Heart left ventricle (tissue), 13 donors: ENCODE results near the gene TMEM203.

Source experiments
- POLR2A ChIP-seq, 2 donors: fragments of 450-650 bp; IDR thresholded peaks; one replicate each; pipeline ENCODE4 v1.6.1; 2017; ENCODE audit warnings: antibody characterized with exemption in 2 of 2, mild to moderate bottlenecking in 2 of 2, moderate library complexity in 2 of 2
- TF ChIP-seq, protein P1 (sequence below), 12 donors: fragments of 200-600 bp; sonication (generic) in 4 of 12; IDR thresholded peaks; one replicate each; pipeline versions ENCODE4 v1.5.0 to v1.8.0; 2018 to 2022; ENCODE audit warnings: antibody characterized with exemption in 12 of 12, mild to moderate bottlenecking in 5 of 12
- donor health status: ischemic (EF 13 %, LVEDD 7.1; RV severe dilation, severe dysfunction).
- donor health status: DM: no; HTN: yes; CAD: no.
- donor health status: DM: no; HTN: no; CAD: no.
- donor health status: ischemic (EF 25% LVEDD 6.9; RV normal size, moderate dysfunction).
- donor health status: ischemic (EF 25% LVEDD 5.7; RV mildly dilated, moderate dysfunction).
- donor health status: ischemic (EF 35%, LVEDD 5.7; RV mildly dilated, moderate dysfunction).
- donor health status: nonischemic (EF 11% LVEDD 7.7; RV severe dilation, severe dysfunction).
- donor health status: DM: yes; HTN: yes; CAD: no.
- donor health status: PGD.
- donor health status: ischemic (EF 29% LVEDD 5.4; RV normal size, mild dysfunction).
- donor health status: nonischemic (EF 23%, LVEDD 6.1; RV moderate dilation, normal function).

DNA sequence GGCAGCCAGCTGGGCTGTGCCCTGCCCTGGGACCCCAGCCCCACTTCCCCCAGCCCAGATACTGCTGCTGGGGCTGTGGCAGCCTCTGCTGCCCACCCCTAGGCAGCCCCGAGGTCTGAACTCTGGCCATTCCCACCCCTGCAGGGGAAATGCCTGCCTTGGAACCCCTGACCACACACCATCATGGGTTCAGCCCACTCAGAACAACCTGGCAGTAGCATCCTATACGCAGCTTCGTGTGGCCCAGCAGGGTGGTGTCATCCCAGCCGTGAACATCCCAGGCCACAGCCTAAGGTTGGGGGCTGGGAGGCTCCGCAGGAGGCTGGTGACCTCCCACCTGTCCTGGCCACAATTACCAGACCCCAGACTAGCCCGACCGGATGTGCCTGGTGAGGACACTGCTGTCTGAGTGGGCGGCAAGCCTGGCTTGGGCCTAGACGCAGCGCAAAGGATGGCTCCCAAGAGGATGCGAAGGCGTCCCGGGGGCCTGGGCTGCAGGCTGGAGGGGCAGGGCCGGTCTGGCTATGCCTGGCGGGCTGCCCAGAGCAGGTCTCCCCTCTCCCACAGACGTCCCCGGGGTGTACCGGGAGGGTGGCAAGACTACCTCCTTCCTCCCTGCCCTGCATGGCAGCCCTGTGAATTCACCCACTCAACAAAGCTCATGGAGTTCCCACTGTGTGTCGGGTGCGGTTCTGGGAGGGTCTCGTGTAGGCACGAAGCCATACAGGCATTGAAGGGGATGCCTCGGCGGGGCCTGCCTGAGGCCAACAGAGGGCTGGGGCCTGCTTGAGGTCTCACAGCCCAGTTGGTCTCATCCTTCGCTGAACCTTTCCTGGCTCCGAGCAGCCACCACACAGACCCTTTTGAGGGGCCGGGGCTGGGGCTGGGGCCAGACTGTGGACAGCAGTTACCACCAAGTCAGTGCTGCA, 23.8 kb upstream of the TMEM203 start:
- TF ChIP-seq, protein P1, sequence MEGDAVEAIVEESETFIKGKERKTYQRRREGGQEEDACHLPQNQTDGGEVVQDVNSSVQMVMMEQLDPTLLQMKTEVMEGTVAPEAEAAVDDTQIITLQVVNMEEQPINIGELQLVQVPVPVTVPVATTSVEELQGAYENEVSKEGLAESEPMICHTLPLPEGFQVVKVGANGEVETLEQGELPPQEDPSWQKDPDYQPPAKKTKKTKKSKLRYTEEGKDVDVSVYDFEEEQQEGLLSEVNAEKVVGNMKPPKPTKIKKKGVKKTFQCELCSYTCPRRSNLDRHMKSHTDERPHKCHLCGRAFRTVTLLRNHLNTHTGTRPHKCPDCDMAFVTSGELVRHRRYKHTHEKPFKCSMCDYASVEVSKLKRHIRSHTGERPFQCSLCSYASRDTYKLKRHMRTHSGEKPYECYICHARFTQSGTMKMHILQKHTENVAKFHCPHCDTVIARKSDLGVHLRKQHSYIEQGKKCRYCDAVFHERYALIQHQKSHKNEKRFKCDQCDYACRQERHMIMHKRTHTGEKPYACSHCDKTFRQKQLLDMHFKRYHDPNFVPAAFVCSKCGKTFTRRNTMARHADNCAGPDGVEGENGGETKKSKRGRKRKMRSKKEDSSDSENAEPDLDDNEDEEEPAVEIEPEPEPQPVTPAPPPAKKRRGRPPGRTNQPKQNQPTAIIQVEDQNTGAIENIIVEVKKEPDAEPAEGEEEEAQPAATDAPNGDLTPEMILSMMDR (IDR thresholded peaks at IDR 0.05): no peak
- no peak for TF ChIP-seq POLR2A (IDR thresholded peaks at IDR 0.05)
